Fibroblast of peridontal ligament (primary cell): ENCODE results near the gene MLLT1.
"Not testable (repeated sequence)": the region's sequence is repeated elsewhere in the genome, so short reads cannot be mapped to it uniquely, and the experiment has no call there.

Experiments
- DNase-seq: peaks from one replicate; pipeline ENCODE4 v3.0.0-alpha.2; 2010; ENCODE audit errors: extremely low read depth

Gene MLLT1

GRCh38 chr19:6279931-6280591, at the start of gene MLLT1:
Gene MLLT1 (minus strand): TSS chr19:6279975. CDS start chr19:6279784, 191 bp downstream.
- DNase-seq: peak; percentile 93

GRCh38 chr19:6326815-6327214, 47.0 kb upstream of the MLLT1 start:
- DNase-seq: no peak

- DNase-seq: no peak
Observed at GRCh38 chr19:6325614-6326013, 45.8 kb upstream of the MLLT1 start.

GRCh38 chr19:6324757-6325156, 45.0 kb upstream of the MLLT1 start:
- no peak for DNase-seq

- no peak for DNase-seq
Observed at GRCh38 chr19:6322284-6322683, 42.5 kb upstream of the MLLT1 start.

GRCh38 chr19:6319376-6319775, 39.6 kb upstream of the MLLT1 start:
- DNase-seq: no peak

- DNase-seq: no peak
Observed at GRCh38 chr19:6318772-6319171, 39.0 kb upstream of the MLLT1 start.

GRCh38 chr19:6315646-6316045, 35.9 kb upstream of the MLLT1 start:
- not testable (repeated sequence) for DNase-seq

- no peak for DNase-seq
Observed at GRCh38 chr19:6313398-6313969, 33.7 kb upstream of the MLLT1 start.

GRCh38 chr19:6312018-6312417, 32.2 kb upstream of the MLLT1 start:
- no peak for DNase-seq

GRCh38 chr19:6298413-6298812, 18.6 kb upstream of the MLLT1 start:
- no peak for DNase-seq

GRCh38 chr19:6297202-6297601, 17.4 kb upstream of the MLLT1 start:
- no peak for DNase-seq

- no peak for DNase-seq
Observed at GRCh38 chr19:6292006-6292405, 12.2 kb upstream of the MLLT1 start.

- DNase-seq: no peak
Observed at GRCh38 chr19:6288737-6289136, 9.0 kb upstream of the MLLT1 start.

- DNase-seq: no peak
Observed at GRCh38 chr19:6287269-6287885, 7.6 kb upstream of the MLLT1 start.

GRCh38 chr19:6286676-6287075, 6.9 kb upstream of the MLLT1 start:
- no peak for DNase-seq

- not testable (repeated sequence) for DNase-seq
Observed at GRCh38 chr19:6282393-6282792, 2.6 kb upstream of the MLLT1 start.

- DNase-seq: no peak
Observed at GRCh38 chr19:6279620-6279930, 200 bp downstream of the MLLT1 start.

- no peak for DNase-seq
Observed at GRCh38 chr19:6278740-6279619, 795 bp downstream of the MLLT1 start.

GRCh38 chr19:6278051-6278450, 1.7 kb downstream of the MLLT1 start:
- no peak for DNase-seq

- peak; percentile 80 for DNase-seq
Observed at GRCh38 chr19:6276447-6276846, 3.3 kb downstream of the MLLT1 start.

GRCh38 chr19:6275170-6275744, 4.5 kb downstream of the MLLT1 start:
- DNase-seq: no peak
